LNCaP clone FGC (cell line): ENCODE results near the gene NRG3.

Source experiments
- DNase-seq: peaks from one replicate; pipeline ENCODE4 v3.0.0-alpha.2; 2011; ENCODE audit warnings: low read depth
- H3K4me3 ChIP-seq: 2 replicates; pipeline ENCODE4 v1.5.1; 2011; ENCODE audit warnings: mild to moderate bottlenecking, low read depth, low read length, control low read depth
- CTCF ChIP-seq: IDR thresholded peaks from 2 replicates; pipeline ENCODE4 v1.5.1; 2012; ENCODE audit warnings: mild to moderate bottlenecking; ENCODE audit not compliant: control insufficient read depth, insufficient read depth; ENCODE audit errors: extremely low read depth

The NRG3 gene

DNA sequence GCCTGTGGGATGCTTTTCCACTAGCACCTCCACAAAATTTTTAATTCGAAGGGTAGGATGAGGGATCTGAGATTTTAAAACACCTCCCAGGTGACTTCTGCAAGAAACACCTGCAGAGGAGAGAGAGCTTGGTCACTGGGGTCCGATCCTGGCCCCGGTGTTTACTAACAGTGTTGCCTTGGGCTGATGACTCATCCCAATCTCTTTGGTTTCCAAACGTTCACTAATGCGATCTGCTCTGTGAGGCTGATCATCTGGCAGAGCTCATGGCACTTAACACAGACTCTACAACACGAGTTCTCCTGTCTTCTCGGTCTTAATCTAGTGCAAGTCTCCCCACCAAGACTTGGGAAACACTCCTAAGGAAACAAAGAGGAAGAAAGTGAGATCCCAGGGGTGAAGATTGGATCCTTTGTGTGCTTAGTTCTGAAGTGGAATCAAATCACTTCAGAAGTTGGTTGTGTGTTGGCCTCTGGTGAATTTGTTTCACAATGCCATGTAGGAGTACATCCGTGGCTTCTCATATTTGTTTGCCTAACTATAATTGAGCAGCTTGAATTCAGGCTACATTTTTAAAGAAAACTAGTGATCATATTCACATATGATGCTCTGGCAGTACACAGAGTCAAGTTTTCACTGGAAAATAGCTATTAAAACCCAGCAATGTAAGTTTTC, 407.9 kb downstream of the NRG3 start:
- no peak overlapping the region for H3K4me3 ChIP-seq
- no peak for DNase-seq
- no peak for TF ChIP-seq CTCF

GRCh38 chr10:82284180-82284579, 409.2 kb downstream of the NRG3 start:
- no peak overlapping the region for H3K4me3 ChIP-seq
- no peak for DNase-seq
- no peak for TF ChIP-seq CTCF

- no peak for TF ChIP-seq CTCF
- no peak for DNase-seq
- H3K4me3 ChIP-seq, result no peak overlapping the region
These were observed 413.5 kb downstream of the NRG3 start for GRCh38 chr10:82288461-82288881.

GRCh38 chr10:82289945-82290344, 415.0 kb downstream of the NRG3 start:
- no peak for TF ChIP-seq CTCF
- no peak overlapping the region for H3K4me3 ChIP-seq
- DNase-seq, result no peak

GRCh38 chr10:82294874-82295378, 419.9 kb downstream of the NRG3 start:
- TF ChIP-seq CTCF, result no peak
- no peak for DNase-seq
- no peak overlapping the region for H3K4me3 ChIP-seq

DNA sequence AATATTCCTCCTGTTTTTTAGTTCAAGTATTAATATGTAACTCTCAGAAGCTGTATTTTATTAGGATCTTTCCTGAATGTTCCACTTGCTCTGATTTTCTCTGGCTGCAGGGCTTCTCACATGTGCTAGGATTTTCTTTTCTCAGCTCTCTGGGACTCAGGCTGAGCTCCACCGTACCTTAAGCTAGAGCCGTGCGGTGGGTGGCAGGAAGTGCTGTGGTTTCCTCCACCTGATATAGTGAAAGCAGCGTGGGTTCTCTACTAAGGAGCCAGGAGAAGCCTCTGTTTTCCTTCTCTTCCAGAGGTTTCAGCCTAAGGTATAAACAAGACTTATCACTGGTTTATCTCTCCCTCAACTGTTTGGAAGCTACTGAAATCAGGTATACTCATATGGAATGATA, 433.6 kb downstream of the NRG3 start:
- DNase-seq, result no peak
- no peak overlapping the region for H3K4me3 ChIP-seq
- no peak for TF ChIP-seq CTCF

- TF ChIP-seq CTCF, result no peak
- no peak for DNase-seq
- no peak overlapping the region for H3K4me3 ChIP-seq
These were observed 435.8 kb downstream of the NRG3 start for GRCh38 chr10:82310839-82311238.
